SIG-M5 treated with dmso at 0.1 percent for 504 hours (cell line): ENCODE results near the gene MARCKS.
"Not testable (repeated sequence)": the region's sequence is repeated elsewhere in the genome, so short reads cannot be mapped to it uniquely, and the experiment has no call there.

Experiments
- DNase-seq: peaks from one replicate; lab custom pipeline; 2025; ENCODE audit not compliant: unreplicated experiment; lab: John Stamatoyannopoulos, UW

MARCKS gene

DNA sequence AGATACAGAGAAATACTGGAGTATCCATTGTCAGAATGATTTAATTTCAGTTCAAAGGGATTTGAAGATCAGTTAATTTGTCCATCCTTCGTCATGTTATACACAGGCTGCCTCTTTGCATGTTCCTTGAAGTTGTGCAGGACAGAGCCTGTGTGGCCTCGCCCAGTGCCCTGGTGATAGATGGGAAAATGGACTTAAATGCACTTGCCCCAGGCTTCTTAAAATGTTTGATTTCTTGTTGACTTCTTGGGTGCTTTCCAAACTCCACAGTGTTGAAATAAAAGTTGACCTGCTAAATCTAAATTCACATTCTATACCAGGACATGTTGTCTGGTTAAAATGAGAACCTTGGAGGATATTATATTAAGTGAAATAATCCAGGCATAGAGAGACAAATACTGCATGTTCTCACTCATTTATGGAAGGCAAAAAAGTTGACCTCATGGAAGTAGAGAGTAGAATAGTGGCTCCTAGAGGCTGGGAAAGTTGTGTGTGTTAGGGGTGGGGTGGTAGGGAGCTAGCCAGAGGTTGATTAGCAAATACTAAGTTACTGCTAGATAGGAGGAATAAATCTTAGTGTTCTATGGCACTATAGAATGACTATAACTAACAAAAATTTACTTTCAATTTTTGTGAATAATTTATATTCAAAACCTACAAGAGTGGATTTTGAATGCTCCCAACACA lies 25.3 kb downstream of the MARCKS start:
- DNase-seq, result no peak

- no peak for DNase-seq
Measured at GRCh38 chr6:113884011-113884410, 26.9 kb downstream of the MARCKS start.

- DNase-seq, result no peak
Measured at GRCh38 chr6:113886512-113886911, 29.4 kb downstream of the MARCKS start.

DNA sequence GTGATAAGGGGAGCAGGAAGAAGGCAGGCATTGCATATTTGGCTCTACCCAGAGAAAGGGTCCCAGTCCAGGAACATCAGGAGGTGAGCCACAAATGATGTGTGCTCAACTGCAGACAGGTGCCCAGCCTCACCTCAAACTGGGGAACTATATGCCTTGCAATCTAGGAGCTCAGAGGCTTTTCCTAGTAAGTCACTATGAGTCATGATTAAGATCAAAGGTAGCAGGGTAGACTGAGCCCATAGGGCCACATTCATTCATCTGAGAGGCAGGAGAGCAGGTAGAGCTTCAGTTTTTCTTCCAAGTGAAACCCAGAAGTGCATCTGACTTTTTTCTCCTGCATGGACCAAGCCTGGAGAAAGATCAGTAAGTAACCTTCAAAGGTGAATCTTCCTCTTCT lies 31.3 kb downstream of the MARCKS start:
- no peak for DNase-seq

DNA sequence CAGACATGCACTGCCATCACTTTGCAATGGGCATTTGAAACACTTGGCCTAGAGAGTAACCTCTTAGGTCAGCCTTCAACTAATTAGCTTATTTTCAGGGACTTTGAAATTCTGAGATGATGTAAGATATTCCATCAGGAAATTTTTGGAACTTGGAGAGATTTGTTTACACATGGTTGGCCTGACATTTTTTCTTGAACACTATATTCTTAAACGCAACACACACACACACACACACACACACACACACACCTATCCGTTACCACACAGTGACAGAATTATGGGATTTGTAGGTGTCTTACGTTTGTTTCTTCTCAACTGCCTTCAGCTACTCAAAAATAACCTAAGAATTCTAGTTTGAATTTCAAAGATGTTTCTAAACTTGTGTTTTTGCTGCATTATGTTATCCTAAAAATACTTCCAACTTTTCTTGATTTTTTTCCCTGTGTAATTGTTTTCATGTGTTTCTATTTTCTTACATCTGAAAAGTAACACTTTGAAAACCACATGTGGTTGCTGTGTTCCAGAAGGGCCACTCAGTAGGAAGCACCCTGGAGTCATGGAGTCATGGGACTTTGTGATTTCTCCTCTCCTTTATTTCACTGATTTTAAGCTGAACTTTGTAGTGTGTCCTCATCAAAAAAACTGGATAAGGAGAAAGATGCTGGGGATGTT lies 31.9 kb downstream of the MARCKS start:
- DNase-seq, result no peak

DNA sequence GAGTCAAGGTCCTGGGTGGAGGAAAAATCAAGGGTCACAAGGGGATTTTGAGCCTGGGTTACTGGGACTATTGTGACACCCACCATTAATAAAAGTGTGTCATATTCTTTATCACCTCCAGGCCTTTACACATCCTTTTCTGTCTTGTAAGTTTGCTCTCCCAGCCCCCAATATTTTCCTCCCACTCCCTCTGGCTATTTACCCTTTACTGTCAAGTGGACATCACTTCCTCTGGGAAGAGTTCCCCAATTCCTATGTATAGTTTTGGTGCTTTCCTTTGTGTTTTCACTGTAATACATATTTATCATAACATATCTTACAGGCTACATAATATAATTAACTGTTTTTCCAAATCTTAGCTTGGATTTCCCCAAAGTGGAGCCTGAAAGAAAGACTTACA lies 36.3 kb downstream of the MARCKS start:
- no peak for DNase-seq

DNA sequence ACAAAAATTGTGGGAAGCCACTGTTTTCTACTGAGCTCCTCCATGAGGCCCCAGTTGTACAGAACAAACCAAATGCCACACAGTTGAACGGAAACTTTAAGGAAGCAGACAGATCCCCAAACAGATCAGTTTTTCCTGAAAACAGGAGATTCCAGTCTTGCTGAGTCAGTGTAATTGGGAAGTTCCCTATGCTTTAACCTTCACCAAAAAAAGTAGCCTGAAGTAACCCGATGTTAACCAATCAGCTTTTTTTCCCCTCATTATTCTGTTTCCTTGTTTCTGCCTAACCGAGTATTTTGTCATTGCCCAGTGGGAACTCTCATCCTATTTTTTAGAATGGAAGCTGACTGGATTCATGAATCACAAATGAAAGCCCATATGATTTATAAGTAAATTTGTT lies 36.7 kb downstream of the MARCKS start:
- no peak for DNase-seq

GRCh38 chr6:113894712-113895674 lies 37.8 kb downstream of the MARCKS start:
- DNase-seq, result no peak

DNA sequence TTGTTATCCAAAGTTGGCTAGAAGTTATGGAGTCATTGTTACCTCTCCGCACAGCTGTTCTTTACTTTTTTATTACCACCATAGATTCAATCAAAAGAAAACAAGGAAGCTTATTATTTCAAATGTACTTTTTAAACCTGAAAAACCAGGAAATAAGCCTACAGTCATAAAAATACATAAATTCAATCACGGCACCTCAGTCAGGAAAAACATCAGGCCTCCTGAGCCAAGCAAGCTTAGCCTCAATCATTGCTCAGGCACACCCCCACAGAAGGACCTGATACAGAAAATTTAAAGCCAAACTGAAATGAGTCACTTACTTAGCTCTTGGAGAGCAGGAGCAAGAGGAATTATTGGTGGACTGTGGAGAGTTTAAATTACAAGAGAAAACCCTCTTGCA lies 44.3 kb downstream of the MARCKS start:
- no peak for DNase-seq

DNA sequence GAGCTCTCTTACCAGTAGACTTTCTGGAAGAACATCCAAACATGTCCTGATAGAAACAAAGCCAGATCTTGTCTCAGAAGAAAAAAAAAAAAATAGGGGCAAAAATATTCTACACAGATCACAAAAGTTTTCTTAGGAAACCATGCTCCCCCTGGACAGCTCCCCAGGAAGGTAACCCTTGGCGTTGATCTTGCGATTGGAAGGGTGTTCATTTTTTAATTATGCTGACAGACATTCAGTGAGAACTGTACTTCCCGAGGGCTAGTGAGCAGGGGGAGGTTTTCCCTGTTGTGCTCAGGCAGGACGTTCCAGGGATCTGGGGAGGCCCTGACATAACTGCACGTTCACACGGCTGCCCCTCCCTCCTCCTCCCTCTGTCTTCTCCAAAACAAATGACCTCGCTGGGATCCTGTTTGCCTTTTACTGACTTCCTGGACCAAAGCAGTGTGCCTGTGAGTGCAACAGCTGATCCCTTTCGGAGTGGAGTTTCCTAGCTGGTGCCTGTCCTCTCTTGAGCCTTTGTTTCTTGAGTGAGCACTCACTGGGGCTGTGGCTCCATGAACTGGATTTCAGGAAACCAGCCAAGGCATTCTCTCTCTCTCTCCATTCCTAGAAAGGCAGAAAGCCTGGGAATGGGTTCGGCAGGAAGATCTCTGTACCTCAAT lies 46.7 kb downstream of the MARCKS start:
- no peak for DNase-seq

- no peak for DNase-seq
Measured at GRCh38 chr6:113907102-113907815, 50.1 kb downstream of the MARCKS start.

DNA sequence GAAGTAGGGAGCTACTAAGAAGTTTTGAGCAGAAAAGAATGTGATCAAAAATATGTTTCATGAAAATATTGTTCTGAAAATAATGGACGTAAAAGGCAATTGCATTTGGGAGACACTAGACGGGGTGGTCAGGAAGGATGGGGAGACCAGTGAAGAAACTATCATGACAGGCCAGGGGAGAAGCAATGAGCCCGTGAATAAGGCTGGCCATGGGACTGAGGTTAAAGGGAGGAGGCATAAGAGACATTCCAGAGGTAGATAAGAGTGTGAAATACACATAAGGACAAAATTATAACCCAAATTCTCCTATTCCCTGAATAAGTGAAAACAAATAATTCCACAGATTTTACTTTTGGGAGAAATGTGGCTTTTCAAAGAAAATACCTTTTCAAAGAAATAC lies 51.7 kb downstream of the MARCKS start:
- no peak for DNase-seq

GRCh38 chr6:113909224-113909856 lies 52.2 kb downstream of the MARCKS start:
- peak; percentile 31 for DNase-seq

DNA sequence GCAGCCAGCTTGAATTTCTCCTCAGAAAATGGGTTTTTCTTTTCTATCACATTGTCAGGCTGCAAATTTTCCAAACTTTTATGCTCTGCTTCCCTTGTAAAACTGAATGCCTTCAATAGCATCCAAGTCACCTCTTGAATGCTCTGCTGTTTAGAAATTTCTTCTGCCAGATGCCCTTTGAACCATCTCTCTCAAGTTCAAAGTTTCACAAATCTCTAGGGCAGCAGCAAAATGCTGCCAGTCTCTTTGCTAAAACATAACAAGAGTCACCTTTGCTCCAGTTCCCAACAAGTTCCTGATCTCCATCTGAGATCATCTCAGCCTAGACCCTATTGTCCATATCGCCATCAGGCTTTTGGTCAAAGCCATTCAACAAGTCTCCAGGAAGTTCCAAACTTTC lies 53.1 kb downstream of the MARCKS start:
- not testable (repeated sequence) for DNase-seq
